Stomach (tissue), 4 donors: ENCODE measurements around the gene AADACL4.

Source experiments
- CTCF ChIP-seq, 7 experiments: fragments of 450-650 bp in 4 of 7; fragments of 200-600 bp in 3 of 7; sonication (generic) in 3 of 7; IDR thresholded peaks; one replicate each; pipeline ENCODE4 v1.5.1; 2016 to 2019; ENCODE audit warnings: antibody characterized with exemption in 7 of 7, control low read depth in 2 of 7, mild to moderate bottlenecking in 1 of 7
- EP300 ChIP-seq: sonication (generic); formaldehyde crosslinking; IDR thresholded peaks from one replicate; pipeline ENCODE4 v1.6.1; 2017; ENCODE audit warnings: antibody characterized with exemption
- POLR2A ChIP-seq, 4 donors: fragments of 450-650 bp; IDR thresholded peaks; one replicate each; pipeline ENCODE4 v1.6.1; 2016; ENCODE audit warnings: antibody characterized with exemption in 4 of 4, control low read depth in 2 of 4, mild to moderate bottlenecking in 1 of 4, moderate library complexity in 1 of 4
- POLR2AphosphoS5 ChIP-seq, 3 donors: sonication (generic); formaldehyde crosslinking; IDR thresholded peaks; one replicate each; pipeline ENCODE4 v1.6.1; 2016; ENCODE audit warnings: antibody characterized with exemption in 3 of 3

- TF ChIP-seq POLR2A (IDR thresholded peaks at IDR 0.05) (no peak), CTCF (IDR thresholded peaks at IDR 0.05) (no peak), POLR2AphosphoS5 (IDR thresholded peaks at IDR 0.05) (no peak), EP300 (no peak)
These were observed 52.8 kb downstream of the AADACL4 start for GRCh38 chr1:12696658-12697057.
